IMR-90 (cell line): ENCODE results near the gene SLC37A1. TPM values are rescaled to one million over a fixed set of nuclear protein-coding genes. Genes with fewer than 3 reads are reported as not detected.

Source experiments
- ATAC-seq: fragments of 200-7000 bp; cut with Tn5 transposase; 2 replicates; pipeline ENCODE4 v1.9.1; 2020; ENCODE audit warnings: low read depth, mild to moderate bottlenecking, moderate library complexity
- BruUV-seq: library from RNA; stranded (reverse); fragments of 400-500 nt; replicated peaks from 2 replicates; lab custom pipeline; 2021; lab: Mats Ljungman, UMichigan
- CTCF ChIA-PET: fragments of 300-600 bp; formaldehyde crosslinking; extraction: SDS; loops from one replicate; lab custom pipeline; 2021; ENCODE audit warnings: antibody characterized with exemption; lab: Yijun Ruan, JAX
- POLR2A ChIA-PET: fragments of 300-600 bp; sonication (Branson Sonifier 250); formaldehyde crosslinking; loops from one replicate; lab custom pipeline; 2022; ENCODE audit warnings: antibody characterized with exemption; ENCODE audit not compliant: unreplicated experiment; lab: Charles Lee
- DNase-seq: peaks from one replicate; pipeline ENCODE4 v3.0.0; 2013
- H2AFZ ChIP-seq: replicated peaks from 2 replicates; pipeline ENCODE3; 2013; ENCODE audit warnings: low read length, mild to moderate bottlenecking; ENCODE audit not compliant: poor library complexity
- H2AK5ac ChIP-seq: 2 replicates; pipeline ENCODE4 v1.6.1; 2013; ENCODE audit warnings: low read depth, low read length, inconsistent platforms
- H2AK9ac ChIP-seq: replicated peaks from 2 replicates; pipeline ENCODE3; 2013; ENCODE audit warnings: mild to moderate bottlenecking, low read depth, low read length, moderate library complexity; ENCODE audit not compliant: poor library complexity
- H2BK120ac ChIP-seq: 2 replicates; pipeline ENCODE4 v1.6.1; 2013; ENCODE audit warnings: low read depth, low read length, inconsistent platforms
- H2BK15ac ChIP-seq: 3 replicates; pipeline ENCODE4 v1.6.1; 2013; ENCODE audit warnings: low read depth, low read length, inconsistent platforms
- H2BK20ac ChIP-seq: 2 replicates; pipeline ENCODE4 v1.6.1; 2013; ENCODE audit warnings: low read depth, mild to moderate bottlenecking, inconsistent platforms, low read length, moderate library complexity
- H2BK5ac ChIP-seq: 2 replicates; pipeline ENCODE4 v1.6.1; 2013; ENCODE audit warnings: mild to moderate bottlenecking, low read depth, low read length, inconsistent platforms; ENCODE audit not compliant: poor library complexity, severe bottlenecking
- H3K14ac ChIP-seq: replicated peaks from 2 replicates; pipeline ENCODE4 v1.6.1; 2013; ENCODE audit warnings: low read depth, low read length, inconsistent platforms
- H3K18ac ChIP-seq: 2 replicates; pipeline ENCODE4 v1.6.1; 2013; ENCODE audit warnings: low read depth, low read length, control low read depth
- H3K23ac ChIP-seq: 2 replicates; pipeline ENCODE4 v1.6.1; 2013; ENCODE audit warnings: low read depth, low read length, inconsistent platforms
- H3K27ac ChIP-seq: 2 replicates; pipeline ENCODE4 v1.5.1; 2013; ENCODE audit warnings: mild to moderate bottlenecking, control low read depth, low read length; ENCODE audit not compliant: insufficient read depth
- H3K27me3 ChIP-seq: 2 replicates; pipeline ENCODE4 v1.6.1; 2013; ENCODE audit warnings: low read length; ENCODE audit not compliant: control insufficient read depth, insufficient read depth
- H3K36me3 ChIP-seq: 2 replicates; pipeline ENCODE4 v1.6.1; 2013; ENCODE audit warnings: low read length, mixed read lengths; ENCODE audit not compliant: control insufficient read depth, insufficient read depth
- H3K4ac ChIP-seq: 2 replicates; pipeline ENCODE4 v1.6.1; 2013; ENCODE audit warnings: low read depth, low read length, inconsistent platforms
- H3K4me1 ChIP-seq: 2 replicates; pipeline ENCODE4 v1.6.1; 2013; ENCODE audit warnings: low read length, mixed read lengths; ENCODE audit not compliant: control insufficient read depth, insufficient read depth
- H3K4me2 ChIP-seq: 2 replicates; pipeline ENCODE4 v1.6.1; 2013; ENCODE audit warnings: low read depth, mild to moderate bottlenecking, control low read depth, low read length, moderate library complexity
- H3K4me3 ChIP-seq: 2 replicates; pipeline ENCODE4 v1.5.1; 2013; ENCODE audit warnings: low read depth, mild to moderate bottlenecking, control low read depth, low read length, moderate library complexity; ENCODE audit not compliant: insufficient read depth
- H3K56ac ChIP-seq: 2 replicates; pipeline ENCODE4 v1.6.1; 2013; ENCODE audit warnings: low read length, inconsistent platforms; ENCODE audit not compliant: insufficient read depth; ENCODE audit errors: extremely low read depth
- H3K79me1 ChIP-seq, 2 experiments: 2 replicates each; pipeline ENCODE4 v1.6.1; 2013; ENCODE audit warnings: low read length in 2 of 2, inconsistent platforms in 1 of 2, low read depth in 1 of 2
- H3K9ac ChIP-seq: 2 replicates; pipeline ENCODE4 v1.6.1; 2013; ENCODE audit warnings: low read depth, low read length, control low read depth
- H3K9me1 ChIP-seq: 2 replicates; pipeline ENCODE4 v1.6.1; 2013; ENCODE audit warnings: low read length, inconsistent platforms; ENCODE audit not compliant: insufficient read depth
- H3K9me3 ChIP-seq: 2 replicates; pipeline ENCODE4 v1.6.1; 2013; ENCODE audit warnings: low read length; ENCODE audit not compliant: control insufficient read depth, insufficient read depth
- H4K20me1 ChIP-seq: 2 replicates; pipeline ENCODE4 v1.6.1; 2013; ENCODE audit warnings: low read length, inconsistent platforms; ENCODE audit not compliant: insufficient read depth
- H4K5ac ChIP-seq: 2 replicates; pipeline ENCODE4 v1.6.1; 2013; ENCODE audit warnings: mild to moderate bottlenecking, low read depth, low read length, control low read depth
- H4K8ac ChIP-seq, 2 experiments: 2 replicates each; pipeline ENCODE4 v1.6.1; 2013; ENCODE audit warnings: low read depth in 2 of 2, low read length in 2 of 2, control low read depth in 1 of 2, inconsistent platforms in 1 of 2
- H4K91ac ChIP-seq: 2 replicates; pipeline ENCODE4 v1.6.1; 2013; ENCODE audit warnings: low read depth, low read length, inconsistent platforms; ENCODE audit not compliant: insufficient read depth
- BHLHE40 ChIP-seq: fragments of 150-350 bp; IDR thresholded peaks from 2 replicates; pipeline ENCODE4 v1.6.1; 2016; ENCODE audit warnings: mild to moderate bottlenecking, low read depth, low read length
- CHD1 ChIP-seq: IDR thresholded peaks from 2 replicates; pipeline ENCODE4 v1.6.1; 2012; ENCODE audit warnings: low read depth, low read length, improper control_type of control experiment
- ELK1 ChIP-seq: fragments of 150-350 bp; IDR thresholded peaks from 2 replicates; pipeline ENCODE4 v1.6.1; 2016; ENCODE audit warnings: low read depth, mild to moderate bottlenecking, low read length, moderate library complexity, borderline replicate concordance
- FOS ChIP-seq: fragments of 150-350 bp; IDR thresholded peaks from 2 replicates; pipeline ENCODE4 v1.6.1; 2016; ENCODE audit warnings: low read depth, low read length
- POLR2A ChIP-seq: IDR thresholded peaks from 2 replicates; pipeline ENCODE4 v1.6.1; 2012; ENCODE audit warnings: mild to moderate bottlenecking, low read depth, low read length
- RCOR1 ChIP-seq: IDR thresholded peaks from 2 replicates; pipeline ENCODE4 v1.6.1; 2012; ENCODE audit warnings: mild to moderate bottlenecking, low read length, improper control_type of control experiment; ENCODE audit not compliant: insufficient replicate concordance
- SMC3 ChIP-seq: fragments of 150-350 bp; IDR thresholded peaks from 2 replicates; pipeline ENCODE4 v1.6.1; 2016; ENCODE audit warnings: low read depth, mild to moderate bottlenecking, antibody characterized with exemption, low read length, moderate library complexity
- USF2 ChIP-seq: fragments of 150-350 bp; IDR thresholded peaks from 2 replicates; pipeline ENCODE4 v1.6.1; 2017; ENCODE audit warnings: mild to moderate bottlenecking, antibody characterized with exemption, low read length, low read depth
- WGBS, 2 experiments: methylation state at CpG; one replicate each; pipeline versions ENCODE4 v1.1.5 to v1.1.7; 2013; ENCODE audit warnings: missing lambda C conversion rate in 2 of 2; ENCODE audit not compliant: insufficient read length in 1 of 2; ENCODE audit errors: extremely low coverage in 2 of 2; 5-methylcytosine and 5-hydroxymethylcytosine counted together
- dilution Hi-C: fragments of 300-500 bp; cut with HindIII; formaldehyde crosslinking; loops from one replicate; pipeline ENCODE4 v1.14.3; 2018; ENCODE audit warnings: low sequenced_read_pairs; ENCODE audit not compliant: unreplicated experiment
- in situ Hi-C: fragments of 300-500 bp; cut with MboI; formaldehyde crosslinking; loops from 3 replicates; pipeline ENCODE4 v1.14.3; 2019; ENCODE audit warnings: low sequenced_read_pairs, inconsistent platforms, mixed read lengths
- intact Hi-C: fragments of 100-400 bp; cut with micrococcal nuclease; formaldehyde crosslinking; loops from 2 replicates; pipeline ENCODE4 v1.10.0; 2022
- polyA plus RNA-seq, 3 experiments: library from polyadenylated mRNA; depleted of rRNA; stranded (reverse); fragments of >200 nt; gene quantifications; 2 replicates each; pipeline ENCODE4 v1.2.3, GENCODE V29; 2012; ENCODE audit warnings: low replicate concordance in 1 of 3
- total RNA-seq: library from RNA; depleted of rRNA; stranded (reverse); fragments of >200 nt; gene quantifications from 2 replicates; pipeline ENCODE4 v1.2.3, GENCODE V29; 2012

Gene SLC37A1
- total and polyA plus RNA-seq, 2 of the 4 experiments (the other 2 are of a cell fraction): 0.36 to 0.48 TPM

- Histone ChIP-seq H2BK5ac (no peak overlapping the region), H2AK9ac (no peak overlapping the region), H2AK5ac (no peak overlapping the region), H3K4ac (no peak overlapping the region), H3K27ac (no peak overlapping the region), H3K36me3 (no peaks in the 10 kb centered on the region), H2BK120ac (no peak overlapping the region), H3K18ac (no peak overlapping the region), H3K56ac (no peak overlapping the region), H4K20me1 (no peaks in the 10 kb centered on the region), H4K91ac (no peak overlapping the region), H3K4me3 (no peak overlapping the region), H3K79me1 (no peaks in the 10 kb centered on the region), H3K4me1 (no peaks in the 10 kb centered on the region), H4K5ac (no peak overlapping the region), H3K27me3 (peaks cover 22% of the 10 kb centered on the region), H3K9me3 (no peaks in the 10 kb centered on the region), H3K14ac (no peak overlapping the region), H2AFZ (no peak overlapping the region), H3K9me1 (no peaks in the 10 kb centered on the region), H3K9ac (no peak overlapping the region), H2BK15ac (no peak overlapping the region), H2BK20ac (no peak overlapping the region), H3K4me2 (no peak overlapping the region), H4K8ac (no peak overlapping the region), H3K23ac (no peak overlapping the region)
- DNase-seq: no peak
- in situ Hi-C loops (loop anchor here (10.0 kb wide), 1 partner anchor 203 kb away; no protein-coding TSS in a partner anchor), intact Hi-C loops (no loop called here), dilution Hi-C loops (no loop called here)
- ChIA-PET POLR2A (no interaction called here), CTCF (no interaction called here)
- WGBS, 2 experiments: 0% methylated on average over 2 of the region's 13 CpGs; no CpG with 5 or more reads in 1 of the 2 experiments
- BruUV-seq: no TSS peak
- no peak for TF ChIP-seq ELK1
- no peak for TF ChIP-seq RCOR1
- no peak for TF ChIP-seq SMC3
- TF ChIP-seq POLR2A: no peak
- no peak for TF ChIP-seq CHD1
- no peak for TF ChIP-seq USF2
- no peak for TF ChIP-seq FOS
- TF ChIP-seq BHLHE40: no peak
- ATAC-seq: no peak
These were observed 67.8 kb downstream of the SLC37A1 start for GRCh38 chr21:42581336-42581992.
